HepG2 (cell line): ENCODE results near the gene ZFAND2B. TPM values are rescaled to one million over a fixed set of nuclear protein-coding genes. Genes with fewer than 3 reads are reported as not detected.

Source experiments
- ATF2 ChIP-seq: sonication (generic); formaldehyde crosslinking; IDR thresholded peaks from 2 replicates; pipeline ENCODE4 v1.4.0; 2020; ENCODE audit warnings: missing genetic modification reagents
- BCL3 ChIP-seq: sonication (generic); formaldehyde crosslinking; IDR thresholded peaks from 2 replicates; pipeline ENCODE4 v1.5.1; 2020; ENCODE audit warnings: mild to moderate bottlenecking, missing genetic modification reagents, moderate library complexity
- FOXK1 ChIP-seq: sonication (generic); formaldehyde crosslinking; IDR thresholded peaks from 2 replicates; pipeline ENCODE4 v1.4.0; 2020; ENCODE audit warnings: low read depth, missing genetic modification reagents, borderline replicate concordance
- HNRNPL ChIP-seq: fragments of 200-400 bp; formaldehyde crosslinking; IDR thresholded peaks from 2 replicates; pipeline ENCODE4 v1.6.1; 2017; ENCODE audit warnings: mild to moderate bottlenecking, low read depth, low read length
- MAX ChIP-seq: IDR thresholded peaks from 2 replicates; pipeline ENCODE4 v1.6.1; 2012; ENCODE audit warnings: inconsistent platforms
- NFKB2 ChIP-seq: sonication (generic); formaldehyde crosslinking; IDR thresholded peaks from 2 replicates; pipeline ENCODE4 v1.4.0; 2020; ENCODE audit warnings: missing genetic modification reagents, borderline replicate concordance
- NFRKB ChIP-seq: fragments of 450-650 bp; IDR thresholded peaks from 2 replicates; pipeline ENCODE4 v1.6.1; 2017
- RCOR2 ChIP-seq: IDR thresholded peaks from 2 replicates; pipeline ENCODE4 v1.6.1; 2016; ENCODE audit warnings: missing biosample characterization, missing genetic modification reagents
- REL ChIP-seq: sonication (generic); formaldehyde crosslinking; conservative IDR thresholded peaks from 2 replicates; pipeline ENCODE4 v1.8.0; 2022; ENCODE audit warnings: mild to moderate bottlenecking, missing genetic modification reagents, moderate library complexity
- TFDP1 ChIP-seq: IDR thresholded peaks from 2 replicates; pipeline ENCODE4 v1.6.1; 2016; ENCODE audit warnings: missing compliant biosample characterization, missing genetic modification reagents, borderline replicate concordance
- XRCC5 ChIP-seq: fragments of 200-400 bp; formaldehyde crosslinking; optimal IDR thresholded peaks from 2 replicates; pipeline ENCODE3; 2017; ENCODE audit warnings: mild to moderate bottlenecking, low read length
- ZBED4 ChIP-seq: sonication (generic); formaldehyde crosslinking; IDR thresholded peaks from 2 replicates; pipeline ENCODE4 v1.4.0; 2020; ENCODE audit warnings: missing genetic modification reagents, borderline replicate concordance
- ZNF276 ChIP-seq: sonication (generic); formaldehyde crosslinking; IDR thresholded peaks from 2 replicates; pipeline ENCODE4 v1.4.0; 2020; ENCODE audit warnings: mild to moderate bottlenecking, low read depth, missing genetic modification reagents
- ZNF431 ChIP-seq: sonication (generic); formaldehyde crosslinking; IDR thresholded peaks from 2 replicates; pipeline ENCODE4 v1.9.0; 2022; ENCODE audit warnings: missing genetic modification reagents, low read depth, mild to moderate bottlenecking, borderline replicate concordance
- ZNF589 ChIP-seq: sonication (generic); formaldehyde crosslinking; conservative IDR thresholded peaks from 2 replicates; pipeline ENCODE4 v1.8.0; 2022; ENCODE audit warnings: mild to moderate bottlenecking, moderate library complexity, missing genetic modification reagents
- ZNF879 ChIP-seq: sonication (generic); formaldehyde crosslinking; IDR thresholded peaks from 2 replicates; pipeline ENCODE4 v1.8.1; 2023; ENCODE audit warnings: missing genetic modification reagents
- ZZZ3 ChIP-seq: sonication (generic); formaldehyde crosslinking; IDR thresholded peaks from 2 replicates; pipeline ENCODE4 v1.4.0; 2020; ENCODE audit warnings: missing genetic modification reagents, mild to moderate bottlenecking, borderline replicate concordance
- polyA plus RNA-seq, 8 experiments: library from polyadenylated mRNA; depleted of rRNA in 3 of 8; stranded (reverse) in 7 of 8; unstranded in 1 of 8; fragments of >200 nt; fragmentation: Illumina TruSeq in 4 of 8; extraction: Trizol in 4 of 8; gene quantifications; 2 replicates each; pipeline versions ENCODE4 v1.2.1 to v1.2.3, GENCODE V29; 2011 to 2016; ENCODE audit warnings: low read depth in 4 of 8, missing spikeins in 1 of 8, mixed read lengths in 1 of 8; ENCODE audit not compliant: insufficient read depth in 1 of 8
- total RNA-seq, 5 experiments: library from RNA; depleted of rRNA; stranded (reverse); fragments of >200 nt; fragmentation: Illumina TruSeq; extraction: Trizol; gene quantifications; 2 replicates each; pipeline ENCODE4 v1.2.3, GENCODE V29; 2016; ENCODE audit warnings: low read depth in 1 of 5

The ZFAND2B gene
- total and polyA plus RNA-seq, 2 of the 13 experiments (the other 11 are each of a cell fraction or from before 2014, with no cell fraction given), result 53.3 to 115 TPM

GRCh38 chr2:219250049-219250781 lies 43.6 kb downstream of the ZFAND2B start (continued):
- TF ChIP-seq ZNF276 (CRISPR knock-in tag) (no peak), ZNF589 (CRISPR knock-in tag) (no peak), ZNF431 (CRISPR knock-in tag) (0 out of 2 replicates have a peak, but pooled peaks have one; percentile 4), ZNF879 (no peak), MAX (0 out of 2 replicates have a peak, but pooled peaks have one; percentile 12), BCL3 (peak; percentile 9; the same call in 1 of the 2 replicates), XRCC5 (no peak), NFRKB (no peak), ATF2 (no peak; the same call in 1 of the 2 replicates), ZZZ3 (CRISPR knock-in tag) (peak; percentile 13; the same call in 1 of the 2 replicates), NFKB2 (CRISPR knock-in tag) (0 out of 2 replicates have a peak, but pooled peaks have one; percentile 24), HNRNPL (peak; percentile 72; the same call in 1 of the 2 replicates), FOXK1 (peak; percentile 11; the same call in 1 of the 2 replicates), REL (no peak), TFDP1 (no peak), ZBED4 (CRISPR knock-in tag) (no peak), RCOR2 (CRISPR knock-in tag) (no peak)
